Measurements from ENCODE around the gene SYNE1. TPM values are rescaled to one million over a fixed set of nuclear protein-coding genes. Genes with fewer than 3 reads are reported as not detected.

Gene SYNE1
- total RNA-seq, 1 experiment from 2014 or later: 3.0 TPM

- H3K27ac Mint-ChIP-seq: no peak overlapping the region
- H3K4me3 Mint-ChIP-seq: no peak overlapping the region
- no peak overlapping the region for H4K8ac ChIP-seq (replicated peaks; ENCODE audit: insufficient read length, low read depth, low read length)
- H3K79me1 ChIP-seq (ENCODE audit: insufficient read depth, low read depth, low read length, poor library complexity, severe bottlenecking): no peaks in the 10 kb centered on the region
- no peak overlapping the region for H4K5ac ChIP-seq (ENCODE audit: insufficient read length, low read depth, low read length)
- H3K23me2 ChIP-seq (ENCODE audit: insufficient read length, low read depth, low read length, poor library complexity, severe bottlenecking): no peaks in the 10 kb centered on the region
- no peak for DNase-seq
- no peak overlapping the region for H2BK20ac ChIP-seq (ENCODE audit: low read depth, low read length, poor library complexity, severe bottlenecking)
- no peak overlapping the region for H3K4ac ChIP-seq (ENCODE audit: low read depth, low read length)
- H4K91ac ChIP-seq (ENCODE audit: insufficient read length, low read depth, low read length): no peak overlapping the region
- H4K20me1 ChIP-seq (ENCODE audit: control insufficient read depth, insufficient read depth, insufficient read length): no peaks in the 10 kb centered on the region
- no peak overlapping the region for H3K56ac ChIP-seq (ENCODE audit: insufficient read length, low read depth, low read length)
- no peaks in the 10 kb centered on the region for H3K9me3 ChIP-seq (ENCODE audit: control insufficient read depth, low read depth, low read length)
- H3K27ac ChIP-seq (ENCODE audit: insufficient read length, low read depth, low read length): no peak overlapping the region
- H2AFZ ChIP-seq (ENCODE audit: low read length): no peak overlapping the region
- no peaks in the 10 kb centered on the region for H3K9me3 Mint-ChIP-seq
- H2BK5ac ChIP-seq (ENCODE audit: insufficient read length, low read length): no peak overlapping the region
- H3K4me1 ChIP-seq (ENCODE audit: insufficient read depth, low read length): no peaks in the 10 kb centered on the region; the same call in 1 of the 2 replicates
- no peaks in the 10 kb centered on the region for H3K27me3 Mint-ChIP-seq (ENCODE audit: low read depth)
- H3K79me2 ChIP-seq (ENCODE audit: insufficient read depth, low read length): no peaks in the 10 kb centered on the region
- no peak overlapping the region for H2AK5ac ChIP-seq (ENCODE audit: insufficient read length, low read length)
- H3K23ac ChIP-seq (ENCODE audit: insufficient read length, low read depth, low read length): no peak overlapping the region
- H2BK15ac ChIP-seq (ENCODE audit: low read depth, low read length): no peak overlapping the region
- H3K18ac ChIP-seq (ENCODE audit: insufficient read length, low read depth, low read length): no peak overlapping the region
- no peak overlapping the region for H3T11ph ChIP-seq (ENCODE audit: low read length)
- WGBS (ENCODE audit: extremely low coverage, insufficient read length, low lambda C conversion rate): no CpG with 5 or more reads among the region's 1 CpG
- H2BK120ac ChIP-seq (ENCODE audit: low read depth, low read length, poor library complexity, severe bottlenecking): no peak overlapping the region
- H3K4me2 ChIP-seq (ENCODE audit: insufficient read depth, insufficient read length, low read length): no peak overlapping the region
- no peak overlapping the region for H2BK12ac ChIP-seq (ENCODE audit: insufficient read length, low read depth, low read length)
- no peaks in the 10 kb centered on the region for H3K27me3 ChIP-seq (ENCODE audit: insufficient read depth, low read length)
- no peak overlapping the region for H3K9ac ChIP-seq (ENCODE audit: extremely low read depth, insufficient read length, low read length)
- H3K4me1 Mint-ChIP-seq: peaks cover 14 to 24% of the 10 kb centered on the region in 2 experiments
- no peak for TF ChIP-seq CTCF (conservative IDR thresholded peaks at IDR 0.05)
- H3K36me3 Mint-ChIP-seq (ENCODE audit: insufficient read depth in 1 of 3, low read depth in 3 of 3): no peaks in the 10 kb centered on the region
- H3K14ac ChIP-seq (ENCODE audit: insufficient read depth, low read length): no peak overlapping the region
Observed at GRCh38 chr6:152272486-152272885, 364.7 kb downstream of the SYNE1 start.
